H1 (cell line): Measurements from ENCODE around the gene MROH2A. TPM values are rescaled to one million over a fixed set of nuclear protein-coding genes. Genes with fewer than 3 reads are reported as not detected.

Experiments
- BACH1 ChIP-seq: IDR thresholded peaks from 2 replicates; pipeline ENCODE4 v1.6.1; 2012; ENCODE audit warnings: low read length, improper control_type of control experiment
- BCL11A ChIP-seq, 2 experiments: IDR thresholded peaks; one replicate each; pipeline ENCODE4 v1.6.1; 2011; ENCODE audit warnings: low read depth in 2 of 2, low read length in 2 of 2, mild to moderate bottlenecking in 2 of 2
- BRCA1 ChIP-seq: IDR thresholded peaks from 2 replicates; pipeline ENCODE4 v1.6.1; 2012; ENCODE audit warnings: low read depth, low read length, improper control_type of control experiment
- CHD1 ChIP-seq: IDR thresholded peaks from 2 replicates; pipeline ENCODE4 v1.6.1; 2012; ENCODE audit warnings: low read depth, low read length, improper control_type of control experiment
- CREB1 ChIP-seq: IDR thresholded peaks from 2 replicates; pipeline ENCODE4 v1.6.1; 2012; ENCODE audit warnings: inconsistent platforms
- JUN ChIP-seq: IDR thresholded peaks from 2 replicates; pipeline ENCODE4 v1.6.1; 2011; ENCODE audit warnings: low read depth, mild to moderate bottlenecking, improper control_type of control experiment, low read length
- KDM4A ChIP-seq: IDR thresholded peaks from one replicate; pipeline ENCODE4 v1.7.1; 2012; ENCODE audit warnings: low read depth, mild to moderate bottlenecking, moderate library complexity, low read length, inconsistent platforms; ENCODE audit not compliant: severe bottlenecking
- NRF1 ChIP-seq: IDR thresholded peaks from 2 replicates; pipeline ENCODE4 v1.6.1; 2011; ENCODE audit warnings: mild to moderate bottlenecking, low read depth, low read length, improper control_type of control experiment
- RNF2 ChIP-seq: fragments of 200-900, 300-1000 bp; sonication (generic); IDR thresholded peaks from 2 replicates; pipeline ENCODE4 v1.7.1; 2016; ENCODE audit warnings: borderline replicate concordance, low read depth, mild to moderate bottlenecking, antibody characterized with exemption, low read length; ENCODE audit not compliant: poor library complexity, severe bottlenecking; ENCODE audit errors: missing control alignments
- SP1 ChIP-seq: IDR thresholded peaks from 2 replicates; pipeline ENCODE4 v1.6.1; 2011; ENCODE audit warnings: low read depth, low read length
- SP2 ChIP-seq: IDR thresholded peaks from 2 replicates; pipeline ENCODE4 v1.6.1; 2012; ENCODE audit warnings: mild to moderate bottlenecking, low read length, inconsistent platforms
- SUZ12 ChIP-seq: fragments of 200-600 bp; sonication (generic); IDR thresholded peaks from 2 replicates; pipeline ENCODE4 v1.6.1; 2012; ENCODE audit warnings: mild to moderate bottlenecking, inconsistent platforms, low read length, moderate library complexity, mixed read lengths
- polyA plus RNA-seq, 7 experiments: library from polyadenylated mRNA; depleted of rRNA in 3 of 7; stranded (reverse) in 5 of 7; unstranded in 2 of 7; fragments of >200 nt in 5 of 7; fragments of 200-250 nt in 2 of 7; gene quantifications; 1 replicate in 5 of 7; 2 replicates in 1 of 7; 4 replicates in 1 of 7; pipeline versions ENCODE4 v1.2.1 to v1.2.3, GENCODE V29; 2011 to 2013; ENCODE audit warnings: missing spikeins in 2 of 7, mixed read lengths in 2 of 7
- total RNA-seq: library from RNA; stranded (reverse); fragmentation: NEBNext Ultra II Directional; extraction: Animal tissue kit (Norgen Biotek cat#: 25700); gene quantifications from 2 replicates; pipeline ENCODE4 v1.2.1, GENCODE V29; 2021
- TF ChIP-seq, protein P1 (sequence below): fragments of 300-600 bp; sonication (generic); IDR thresholded peaks from 2 replicates; pipeline ENCODE4 v1.7.1; 2012; ENCODE audit warnings: low read length, moderate library complexity, mild to moderate bottlenecking, inconsistent platforms; ENCODE audit not compliant: insufficient replicate concordance

Gene MROH2A
- total and polyA plus RNA-seq, 2 of the 8 experiments (the other 6 are each of a cell fraction or from before 2014, with no cell fraction given): not detected

DNA sequence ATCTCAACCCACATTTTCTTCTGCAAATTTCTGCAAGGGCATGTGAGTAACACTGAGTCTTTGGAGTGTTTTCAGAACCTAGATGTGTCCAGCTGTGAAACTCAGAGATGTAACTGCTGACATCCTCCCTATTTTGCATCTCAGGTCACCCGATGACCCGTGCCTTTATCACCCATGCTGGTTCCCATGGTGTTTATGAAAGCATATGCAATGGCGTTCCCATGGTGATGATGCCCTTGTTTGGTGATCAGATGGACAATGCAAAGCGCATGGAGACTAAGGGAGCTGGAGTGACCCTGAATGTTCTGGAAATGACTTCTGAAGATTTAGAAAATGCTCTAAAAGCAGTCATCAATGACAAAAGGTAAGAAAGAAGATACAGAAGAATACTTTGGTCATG lies 10.1 kb upstream of the MROH2A start (continued):
- TF ChIP-seq, protein P1, sequence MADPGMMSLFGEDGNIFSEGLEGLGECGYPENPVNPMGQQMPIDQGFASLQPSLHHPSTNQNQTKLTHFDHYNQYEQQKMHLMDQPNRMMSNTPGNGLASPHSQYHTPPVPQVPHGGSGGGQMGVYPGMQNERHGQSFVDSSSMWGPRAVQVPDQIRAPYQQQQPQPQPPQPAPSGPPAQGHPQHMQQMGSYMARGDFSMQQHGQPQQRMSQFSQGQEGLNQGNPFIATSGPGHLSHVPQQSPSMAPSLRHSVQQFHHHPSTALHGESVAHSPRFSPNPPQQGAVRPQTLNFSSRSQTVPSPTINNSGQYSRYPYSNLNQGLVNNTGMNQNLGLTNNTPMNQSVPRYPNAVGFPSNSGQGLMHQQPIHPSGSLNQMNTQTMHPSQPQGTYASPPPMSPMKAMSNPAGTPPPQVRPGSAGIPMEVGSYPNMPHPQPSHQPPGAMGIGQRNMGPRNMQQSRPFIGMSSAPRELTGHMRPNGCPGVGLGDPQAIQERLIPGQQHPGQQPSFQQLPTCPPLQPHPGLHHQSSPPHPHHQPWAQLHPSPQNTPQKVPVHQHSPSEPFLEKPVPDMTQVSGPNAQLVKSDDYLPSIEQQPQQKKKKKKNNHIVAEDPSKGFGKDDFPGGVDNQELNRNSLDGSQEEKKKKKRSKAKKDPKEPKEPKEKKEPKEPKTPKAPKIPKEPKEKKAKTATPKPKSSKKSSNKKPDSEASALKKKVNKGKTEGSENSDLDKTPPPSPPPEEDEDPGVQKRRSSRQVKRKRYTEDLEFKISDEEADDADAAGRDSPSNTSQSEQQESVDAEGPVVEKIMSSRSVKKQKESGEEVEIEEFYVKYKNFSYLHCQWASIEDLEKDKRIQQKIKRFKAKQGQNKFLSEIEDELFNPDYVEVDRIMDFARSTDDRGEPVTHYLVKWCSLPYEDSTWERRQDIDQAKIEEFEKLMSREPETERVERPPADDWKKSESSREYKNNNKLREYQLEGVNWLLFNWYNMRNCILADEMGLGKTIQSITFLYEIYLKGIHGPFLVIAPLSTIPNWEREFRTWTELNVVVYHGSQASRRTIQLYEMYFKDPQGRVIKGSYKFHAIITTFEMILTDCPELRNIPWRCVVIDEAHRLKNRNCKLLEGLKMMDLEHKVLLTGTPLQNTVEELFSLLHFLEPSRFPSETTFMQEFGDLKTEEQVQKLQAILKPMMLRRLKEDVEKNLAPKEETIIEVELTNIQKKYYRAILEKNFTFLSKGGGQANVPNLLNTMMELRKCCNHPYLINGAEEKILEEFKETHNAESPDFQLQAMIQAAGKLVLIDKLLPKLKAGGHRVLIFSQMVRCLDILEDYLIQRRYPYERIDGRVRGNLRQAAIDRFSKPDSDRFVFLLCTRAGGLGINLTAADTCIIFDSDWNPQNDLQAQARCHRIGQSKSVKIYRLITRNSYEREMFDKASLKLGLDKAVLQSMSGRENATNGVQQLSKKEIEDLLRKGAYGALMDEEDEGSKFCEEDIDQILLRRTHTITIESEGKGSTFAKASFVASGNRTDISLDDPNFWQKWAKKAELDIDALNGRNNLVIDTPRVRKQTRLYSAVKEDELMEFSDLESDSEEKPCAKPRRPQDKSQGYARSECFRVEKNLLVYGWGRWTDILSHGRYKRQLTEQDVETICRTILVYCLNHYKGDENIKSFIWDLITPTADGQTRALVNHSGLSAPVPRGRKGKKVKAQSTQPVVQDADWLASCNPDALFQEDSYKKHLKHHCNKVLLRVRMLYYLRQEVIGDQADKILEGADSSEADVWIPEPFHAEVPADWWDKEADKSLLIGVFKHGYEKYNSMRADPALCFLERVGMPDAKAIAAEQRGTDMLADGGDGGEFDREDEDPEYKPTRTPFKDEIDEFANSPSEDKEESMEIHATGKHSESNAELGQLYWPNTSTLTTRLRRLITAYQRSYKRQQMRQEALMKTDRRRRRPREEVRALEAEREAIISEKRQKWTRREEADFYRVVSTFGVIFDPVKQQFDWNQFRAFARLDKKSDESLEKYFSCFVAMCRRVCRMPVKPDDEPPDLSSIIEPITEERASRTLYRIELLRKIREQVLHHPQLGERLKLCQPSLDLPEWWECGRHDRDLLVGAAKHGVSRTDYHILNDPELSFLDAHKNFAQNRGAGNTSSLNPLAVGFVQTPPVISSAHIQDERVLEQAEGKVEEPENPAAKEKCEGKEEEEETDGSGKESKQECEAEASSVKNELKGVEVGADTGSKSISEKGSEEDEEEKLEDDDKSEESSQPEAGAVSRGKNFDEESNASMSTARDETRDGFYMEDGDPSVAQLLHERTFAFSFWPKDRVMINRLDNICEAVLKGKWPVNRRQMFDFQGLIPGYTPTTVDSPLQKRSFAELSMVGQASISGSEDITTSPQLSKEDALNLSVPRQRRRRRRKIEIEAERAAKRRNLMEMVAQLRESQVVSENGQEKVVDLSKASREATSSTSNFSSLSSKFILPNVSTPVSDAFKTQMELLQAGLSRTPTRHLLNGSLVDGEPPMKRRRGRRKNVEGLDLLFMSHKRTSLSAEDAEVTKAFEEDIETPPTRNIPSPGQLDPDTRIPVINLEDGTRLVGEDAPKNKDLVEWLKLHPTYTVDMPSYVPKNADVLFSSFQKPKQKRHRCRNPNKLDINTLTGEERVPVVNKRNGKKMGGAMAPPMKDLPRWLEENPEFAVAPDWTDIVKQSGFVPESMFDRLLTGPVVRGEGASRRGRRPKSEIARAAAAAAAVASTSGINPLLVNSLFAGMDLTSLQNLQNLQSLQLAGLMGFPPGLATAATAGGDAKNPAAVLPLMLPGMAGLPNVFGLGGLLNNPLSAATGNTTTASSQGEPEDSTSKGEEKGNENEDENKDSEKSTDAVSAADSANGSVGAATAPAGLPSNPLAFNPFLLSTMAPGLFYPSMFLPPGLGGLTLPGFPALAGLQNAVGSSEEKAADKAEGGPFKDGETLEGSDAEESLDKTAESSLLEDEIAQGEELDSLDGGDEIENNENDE: no peak
- TF ChIP-seq BACH1 (no peak), CREB1 (no peak), RNF2 (no peak), SUZ12 (no peak), CHD1 (no peak), BCL11A (IDR thresholded peaks at IDR 0.05; ENCODE audit: low read depth in 2 of 2, low read length in 2 of 2) (no peak), BRCA1 (no peak), SP2 (no peak), KDM4A (no peak), JUN (no peak), SP1 (no peak), NRF1 (no peak)
